Activated naive CD4-positive, alpha-beta T cell treated with anti-CD3 and anti-CD28 coated beads, Interleukin-2, amount 50 U/mL, for 16 hours (primary cell): ENCODE data around the gene MMP12.
"Not testable (repeated sequence)": the region's sequence is repeated elsewhere in the genome, so short reads cannot be mapped to it uniquely, and the experiment has no call there.

ENCODE experiments used
- DNase-seq: peaks from one replicate; pipeline ENCODE4 v3.0.0-alpha.2; 2020

The MMP12 gene

DNA sequence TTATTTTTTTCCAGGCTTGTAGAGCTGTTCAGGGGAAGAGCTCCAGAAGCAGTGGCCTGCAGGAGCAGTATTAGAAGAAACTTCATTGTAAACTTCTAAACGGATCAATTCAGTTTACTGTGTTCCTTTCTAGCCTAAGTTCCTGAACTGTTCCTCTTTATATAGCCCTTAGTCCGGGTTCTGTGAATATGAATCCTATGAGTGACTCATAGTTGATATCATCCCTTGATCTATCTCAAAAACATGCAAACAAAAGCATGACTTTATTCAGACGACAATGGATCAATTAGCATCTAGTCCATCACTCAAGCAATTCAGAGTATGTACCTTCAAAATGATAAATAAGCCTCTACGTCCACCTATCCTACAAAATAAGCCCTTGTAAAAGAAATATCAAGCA, at the start of gene MMP12:
MMP12 (minus strand) TSS at position 131 of the 400 bp plus-strand sequence; CDS start at position 86, 45 bp downstream.
- no peak for DNase-seq

DNA sequence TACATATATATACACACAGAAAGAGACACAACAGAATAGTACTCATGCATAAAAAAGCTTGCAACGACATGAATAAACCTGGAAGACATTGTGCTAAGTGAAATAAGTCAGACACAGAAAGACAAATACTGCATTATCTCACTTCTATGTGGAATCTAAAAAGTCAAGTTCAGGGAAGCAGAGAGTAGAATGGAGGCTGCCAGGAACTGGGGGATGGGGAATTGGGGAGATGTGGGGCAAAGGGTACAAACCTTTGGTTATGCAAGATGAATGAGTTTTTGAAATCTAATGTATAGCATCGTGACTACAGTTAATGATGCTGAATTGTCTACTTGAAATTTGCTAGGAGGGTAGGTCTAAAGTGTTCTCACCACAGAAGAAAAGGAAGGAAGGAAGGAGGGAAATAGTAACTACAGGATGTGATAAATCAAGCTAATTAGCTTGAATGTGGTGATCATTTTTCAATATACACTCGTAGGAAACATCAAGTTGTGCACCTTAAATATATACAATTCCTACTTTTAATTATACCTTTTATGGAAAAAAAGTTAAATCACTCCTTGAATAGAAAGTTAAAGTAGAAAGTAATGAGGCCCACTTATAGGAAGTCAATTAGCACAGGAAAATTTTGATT, 46.9 kb upstream of the MMP12 start:
- no peak for DNase-seq

DNA sequence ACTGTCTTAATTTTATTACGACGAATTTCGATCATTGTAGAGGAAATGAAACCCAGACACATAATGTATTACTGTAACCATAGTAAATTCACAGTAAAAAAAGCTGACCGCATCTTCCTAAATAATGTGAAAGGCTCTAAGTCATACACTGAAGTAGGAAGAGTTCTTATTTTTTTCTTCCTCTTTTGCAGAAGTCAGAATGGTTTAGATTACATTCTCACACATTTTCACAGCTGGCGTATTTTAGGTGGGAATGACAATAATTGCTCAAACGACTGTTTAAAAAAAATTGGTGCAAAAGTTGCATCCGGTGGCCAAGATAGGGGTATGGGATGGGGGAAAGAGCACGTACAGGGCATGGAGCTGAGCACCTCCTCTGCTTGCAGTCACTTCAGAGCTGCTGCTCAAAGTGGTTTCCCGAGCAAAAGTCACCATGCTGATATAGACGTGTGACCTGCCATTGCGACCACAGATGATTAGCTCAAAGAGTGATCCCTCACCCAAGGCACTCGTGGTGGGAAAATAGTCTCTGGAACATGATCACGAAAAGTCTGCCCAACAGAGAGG, 45.4 kb upstream of the MMP12 start:
- no peak for DNase-seq

DNA sequence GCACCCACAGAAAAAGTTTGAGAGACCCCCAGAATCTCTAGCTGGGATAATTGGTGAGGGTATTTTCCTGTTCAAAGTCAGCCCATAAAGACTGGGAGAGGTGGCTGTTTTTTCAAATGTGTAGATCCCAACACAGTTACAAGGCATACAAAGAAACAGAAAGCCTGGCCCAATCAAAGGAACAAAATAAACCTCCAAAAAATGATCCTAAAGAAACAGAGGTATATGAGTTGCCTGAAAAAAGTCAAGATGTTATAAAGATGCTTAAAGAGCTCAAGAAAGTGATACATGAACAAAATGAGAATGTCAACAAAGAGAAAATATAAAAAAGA, 40.2 kb upstream of the MMP12 start:
- DNase-seq, result no peak

DNA sequence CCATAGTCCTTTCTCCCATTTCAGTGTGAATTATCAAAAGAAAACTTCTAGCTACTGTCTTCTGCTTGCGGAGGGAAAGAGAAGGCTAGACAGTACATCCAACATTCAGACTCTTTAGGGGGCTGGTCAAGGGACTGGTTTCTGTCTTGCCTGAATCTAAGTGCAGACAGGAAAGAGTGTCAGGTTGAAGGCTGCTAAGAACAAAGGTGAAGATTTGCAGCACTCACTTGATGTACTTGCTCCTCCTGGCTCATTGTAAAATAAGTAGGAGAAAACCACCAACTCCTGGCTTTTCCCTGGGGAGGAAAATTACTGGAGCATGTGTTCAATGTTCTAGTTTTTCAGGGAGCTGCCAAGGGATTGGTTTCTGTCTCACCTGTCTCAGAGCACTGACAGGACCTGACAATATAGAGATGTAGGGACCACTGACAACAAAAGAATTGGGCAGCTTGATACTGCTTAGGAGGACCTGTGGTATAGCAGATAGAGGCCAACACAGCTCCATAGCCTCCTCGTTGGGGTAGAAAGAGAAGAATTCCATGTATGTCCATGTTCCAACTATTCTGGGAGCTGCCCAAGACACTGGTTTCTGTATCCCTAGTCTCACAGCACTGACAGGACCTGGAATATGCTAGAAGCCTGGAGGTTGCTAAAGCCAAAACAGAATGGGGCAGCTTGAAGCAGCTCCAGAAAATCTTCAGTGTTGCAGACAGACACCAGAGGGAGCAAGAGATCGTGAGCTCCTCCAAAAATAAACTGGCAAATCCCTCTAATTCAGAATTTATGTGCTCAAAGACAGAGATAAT, 39.7 kb upstream of the MMP12 start:
- DNase-seq, result no peak

DNA sequence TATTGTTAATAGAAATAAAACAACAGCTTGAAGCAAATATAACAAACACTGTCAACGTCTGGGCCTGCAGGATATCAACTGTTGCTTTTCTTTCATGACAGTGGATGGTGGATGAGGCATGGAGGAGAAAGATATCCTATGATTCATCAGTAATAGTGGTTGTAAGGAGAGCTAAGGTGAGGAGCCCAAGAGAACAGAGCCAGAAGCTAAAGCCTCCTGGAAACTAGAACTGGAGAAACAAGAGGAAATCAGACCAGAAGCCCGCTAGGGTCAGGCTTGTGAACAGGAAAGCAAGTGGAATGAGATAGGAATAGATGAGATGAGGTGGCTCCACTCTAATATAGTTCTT, 37.7 kb upstream of the MMP12 start:
- DNase-seq, result no peak

DNA sequence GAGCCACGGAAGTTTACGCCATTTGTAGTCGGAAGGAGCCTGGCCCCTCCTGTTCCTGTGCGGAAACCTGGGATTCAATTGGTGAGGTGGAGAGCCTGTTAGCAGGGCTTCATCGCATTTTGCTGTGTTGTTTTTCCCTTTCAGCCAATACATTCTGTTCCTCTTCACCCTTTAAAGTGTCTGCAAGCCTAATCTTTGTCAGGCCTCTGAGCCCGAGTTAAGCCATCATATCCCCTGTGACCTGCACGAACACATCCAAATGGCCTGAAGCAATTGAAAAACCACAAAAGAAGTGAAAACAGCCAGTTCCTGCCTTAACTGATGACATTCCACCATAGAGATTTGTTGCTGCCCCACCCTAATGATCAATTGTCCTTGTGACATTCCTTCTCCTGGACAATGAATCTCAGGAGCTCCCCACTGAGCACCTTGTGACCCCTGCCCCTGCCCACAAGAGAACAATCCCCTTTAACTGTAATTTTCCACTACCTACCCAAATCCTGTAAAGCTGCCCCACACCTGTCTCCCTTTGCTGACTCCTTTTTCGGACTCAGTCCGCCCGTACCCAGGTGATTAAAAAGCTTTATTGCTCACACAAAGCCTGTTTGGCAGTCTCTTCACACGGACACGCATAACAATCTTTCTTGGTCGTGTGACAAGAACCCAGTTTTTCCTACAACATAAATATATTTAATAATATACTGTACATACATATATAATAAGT, 37.1 kb upstream of the MMP12 start:
- no peak for DNase-seq

DNA sequence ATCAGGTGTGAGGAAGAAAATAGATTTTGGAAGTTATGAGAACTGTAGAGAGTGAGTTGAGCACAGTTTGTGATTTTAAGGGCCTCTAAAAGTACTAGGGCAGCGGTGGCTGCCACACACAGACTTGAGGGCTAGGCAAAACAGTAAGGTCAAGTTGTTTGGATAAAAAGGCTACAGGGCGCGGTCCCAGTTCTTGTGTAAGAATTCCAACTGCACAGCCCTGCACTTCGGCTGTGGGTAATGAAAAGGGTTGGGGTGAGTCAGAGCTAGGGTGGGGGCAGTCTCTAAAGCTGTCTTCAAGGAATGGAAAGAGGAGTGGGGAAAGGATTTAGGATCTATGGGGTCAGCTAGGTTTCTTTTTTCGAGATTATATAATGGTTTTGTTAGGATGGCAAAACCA, 31.1 kb upstream of the MMP12 start:
- DNase-seq, result not testable (repeated sequence)

DNA sequence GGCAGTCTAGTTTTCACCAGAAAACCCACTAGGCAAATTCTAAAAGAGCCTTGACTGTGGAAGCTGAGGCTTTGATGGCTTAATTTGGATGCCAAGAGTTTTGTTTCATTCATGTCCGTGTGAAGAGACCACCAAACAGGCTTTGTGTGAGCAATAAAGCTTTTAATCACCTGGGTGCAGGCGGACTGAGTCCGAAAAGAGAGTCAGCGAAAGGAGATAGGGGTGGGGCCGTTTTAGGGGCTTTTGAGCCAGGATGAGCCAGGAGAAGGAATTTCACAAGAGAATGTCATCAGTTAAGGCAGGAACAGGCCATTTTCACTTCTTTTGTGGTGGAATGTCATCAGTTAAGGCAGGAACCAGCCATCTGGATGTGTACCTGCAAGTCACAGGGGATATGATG, 29.1 kb upstream of the MMP12 start:
- DNase-seq, result not testable (repeated sequence)

DNA sequence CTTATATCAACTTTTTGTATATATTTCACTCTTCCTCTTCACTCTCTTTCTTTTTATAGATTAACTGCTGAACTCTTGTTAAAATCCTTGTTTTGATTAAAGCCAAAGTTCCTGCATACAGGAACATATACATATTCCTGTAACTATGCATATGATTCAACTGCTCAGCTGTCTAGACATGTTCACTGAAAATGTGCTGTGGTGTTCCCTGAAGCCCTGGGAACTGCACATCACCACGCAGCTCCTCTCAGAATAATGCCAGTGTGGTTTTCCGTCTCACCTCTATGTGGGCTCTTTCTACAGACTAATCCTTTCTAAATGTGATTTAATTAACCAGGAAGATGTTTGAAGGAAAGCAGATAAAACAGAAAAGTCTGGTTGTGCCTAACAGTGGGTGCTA, 25.6 kb upstream of the MMP12 start:
- no peak for DNase-seq

DNA sequence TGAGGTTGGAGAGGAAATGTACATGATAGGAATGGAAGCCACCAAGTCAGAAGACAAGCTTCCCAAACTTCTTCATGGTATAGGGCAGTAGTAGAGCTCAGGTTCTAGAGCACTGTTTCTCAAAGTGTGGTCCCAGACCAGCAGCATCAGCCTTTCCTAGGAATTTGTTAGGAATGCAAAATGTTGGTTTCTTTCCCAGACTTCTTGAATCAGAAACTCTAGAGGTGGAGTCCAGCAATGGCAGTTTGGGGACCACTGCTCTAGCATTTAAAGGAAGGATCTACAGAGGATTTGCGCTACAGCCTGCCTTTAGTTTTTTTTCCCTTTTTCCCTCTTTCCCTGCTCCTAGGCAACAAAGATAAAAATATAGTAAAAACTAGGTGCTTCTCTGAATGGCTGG, 17.0 kb upstream of the MMP12 start:
- no peak for DNase-seq

DNA sequence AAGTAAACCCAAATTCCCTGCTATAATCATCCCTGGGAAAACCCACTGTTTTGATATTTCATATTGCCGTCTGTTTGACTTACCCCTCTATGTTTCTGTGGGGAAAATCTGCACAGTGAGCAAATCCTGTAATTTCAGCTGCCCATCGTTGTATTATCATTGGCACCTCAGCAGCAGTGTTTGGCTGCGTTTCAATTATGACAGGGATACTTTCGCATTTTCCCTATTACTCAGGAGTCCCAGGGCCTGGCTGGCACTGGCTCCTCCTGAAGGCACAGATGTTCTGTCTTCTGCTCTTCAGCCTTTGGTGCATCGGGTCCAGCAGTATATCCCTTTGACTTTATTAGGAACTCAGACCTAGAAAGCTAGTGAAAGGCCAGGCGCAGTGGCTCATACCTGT, 12.2 kb upstream of the MMP12 start:
- DNase-seq, result no peak

DNA sequence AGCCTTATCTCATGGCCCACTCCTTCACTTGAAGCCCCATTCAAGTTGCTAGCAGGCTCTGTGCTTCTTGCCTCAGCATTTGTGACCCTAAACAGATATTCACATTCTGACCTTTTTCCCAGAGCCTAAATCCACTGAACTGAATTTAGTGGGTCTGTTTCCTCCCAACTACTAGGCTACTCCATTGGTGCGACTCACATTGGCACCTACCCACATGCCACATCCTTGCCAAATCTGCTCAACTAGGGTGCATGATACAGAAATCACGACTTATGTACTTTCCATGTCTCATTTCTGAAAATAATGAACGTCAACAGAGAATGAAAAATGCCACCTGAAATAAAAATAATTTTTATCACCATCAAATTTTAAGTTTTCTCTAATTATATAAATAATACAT, 8.4 kb upstream of the MMP12 start:
- no peak for DNase-seq

DNA sequence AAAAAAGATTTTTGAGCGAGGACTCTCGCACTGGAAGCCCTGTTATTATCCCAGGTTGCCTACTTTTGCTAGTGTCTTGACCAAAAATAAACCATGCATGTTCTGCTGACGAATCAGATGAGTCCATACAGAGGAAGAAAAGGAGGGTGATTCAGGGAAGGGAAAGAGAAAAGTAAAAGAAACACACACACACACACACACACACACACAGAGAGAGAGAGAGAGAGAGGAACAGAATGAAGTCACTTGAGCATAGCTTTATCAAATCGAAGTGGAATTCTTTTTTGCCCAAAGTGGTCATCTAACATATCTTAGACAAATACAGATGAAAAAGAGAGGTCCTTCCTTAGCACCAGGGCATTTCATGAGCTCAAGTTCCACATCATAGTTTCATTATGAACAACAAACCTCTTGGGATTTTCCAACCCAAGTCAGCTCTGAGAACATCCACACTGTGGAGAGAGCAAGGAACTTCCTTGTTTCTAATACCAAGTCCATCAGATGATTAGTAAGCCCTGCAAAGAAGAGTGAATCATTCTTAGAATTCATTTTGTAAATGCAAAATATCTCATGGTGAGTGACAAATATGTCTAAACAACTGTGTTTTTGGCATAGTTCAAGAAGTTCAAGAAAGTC, 7.7 kb upstream of the MMP12 start:
- DNase-seq, result no peak

DNA sequence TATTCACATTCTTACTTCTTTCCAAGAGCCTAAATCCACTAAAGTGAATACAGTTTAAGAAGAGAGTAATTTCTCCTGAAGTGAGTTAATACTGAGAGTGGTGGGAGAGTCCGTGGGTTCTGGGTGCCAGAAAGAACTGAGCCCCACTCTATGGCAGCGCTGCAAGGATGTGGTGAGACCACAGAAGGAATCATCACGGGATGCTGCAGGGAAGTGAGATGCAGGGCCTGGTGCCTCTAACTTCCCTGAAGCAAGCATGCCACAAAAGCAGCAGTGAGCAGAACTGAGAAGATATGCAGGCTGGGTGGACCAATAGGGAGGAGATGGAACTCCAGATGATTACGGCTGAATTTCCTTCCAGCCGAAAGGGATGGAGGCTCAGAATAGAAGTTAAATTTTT, 5.0 kb upstream of the MMP12 start:
- DNase-seq, result no peak

DNA sequence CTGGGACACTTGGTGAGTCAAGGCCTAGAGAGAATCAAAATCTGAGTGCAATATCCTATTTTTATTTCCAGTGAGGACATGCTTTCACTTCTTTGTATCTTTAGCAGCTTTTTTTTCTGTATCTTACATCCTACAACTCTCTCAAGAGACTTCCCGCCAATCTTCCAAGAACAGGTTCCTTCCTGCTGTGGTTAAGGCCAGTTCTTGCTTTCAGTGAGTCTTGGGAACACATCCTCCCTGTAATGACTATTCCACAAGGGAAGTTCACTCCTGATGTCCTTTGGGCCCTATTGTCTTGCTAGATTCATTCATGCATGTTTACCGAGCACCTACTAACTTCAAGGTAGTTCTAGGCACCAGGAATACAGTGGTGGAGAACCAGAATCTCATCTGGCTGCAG, 3.8 kb upstream of the MMP12 start:
- DNase-seq, result no peak

DNA sequence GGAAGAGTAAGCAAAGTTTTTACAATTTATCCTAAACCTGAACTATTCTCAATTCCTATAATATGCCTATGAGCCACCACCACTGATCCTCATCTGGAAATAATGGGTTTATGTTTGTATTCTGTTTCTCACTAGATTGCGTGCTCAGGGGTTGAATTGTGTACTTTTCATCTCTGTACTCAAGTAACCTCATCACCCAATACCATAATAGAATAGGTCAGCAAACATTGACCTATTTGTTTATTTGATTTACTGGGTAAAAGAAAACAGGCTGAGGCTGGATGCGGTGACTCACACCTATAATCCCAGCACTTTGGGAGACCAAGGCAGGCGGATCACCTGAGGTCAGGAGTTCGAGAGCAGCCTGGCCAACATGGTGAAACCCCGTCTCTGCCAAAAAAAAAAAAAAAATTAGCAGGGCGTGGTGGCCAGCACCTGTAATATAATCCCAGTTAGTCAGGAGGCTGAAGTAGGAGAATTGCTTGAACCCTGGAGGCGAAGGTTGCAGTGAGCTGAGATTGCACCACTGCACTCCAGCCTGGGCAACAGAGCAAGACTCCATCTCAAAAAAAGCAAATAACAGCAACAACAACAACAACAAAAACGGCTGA, 5.3 kb downstream of the MMP12 start:
- DNase-seq, result not testable (repeated sequence)

DNA sequence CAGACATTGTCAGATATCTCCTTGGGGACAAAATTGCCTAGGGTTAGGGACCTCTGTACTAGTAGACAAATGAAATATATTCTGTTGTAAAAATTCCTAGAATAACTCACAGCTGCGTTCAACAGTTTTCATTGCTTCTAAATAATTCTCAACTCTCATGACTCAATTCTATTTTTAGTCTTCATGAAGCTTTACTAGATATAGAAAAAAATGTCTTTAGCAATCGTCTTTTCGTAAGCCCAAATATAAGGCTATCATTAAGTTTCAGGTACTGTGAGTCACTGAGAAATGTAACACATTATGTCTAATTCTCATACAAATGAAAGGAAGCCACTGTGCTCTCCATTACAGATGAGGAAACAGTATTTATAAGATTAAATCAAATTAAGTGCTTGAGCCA, 6.4 kb downstream of the MMP12 start:
- no peak for DNase-seq

DNA sequence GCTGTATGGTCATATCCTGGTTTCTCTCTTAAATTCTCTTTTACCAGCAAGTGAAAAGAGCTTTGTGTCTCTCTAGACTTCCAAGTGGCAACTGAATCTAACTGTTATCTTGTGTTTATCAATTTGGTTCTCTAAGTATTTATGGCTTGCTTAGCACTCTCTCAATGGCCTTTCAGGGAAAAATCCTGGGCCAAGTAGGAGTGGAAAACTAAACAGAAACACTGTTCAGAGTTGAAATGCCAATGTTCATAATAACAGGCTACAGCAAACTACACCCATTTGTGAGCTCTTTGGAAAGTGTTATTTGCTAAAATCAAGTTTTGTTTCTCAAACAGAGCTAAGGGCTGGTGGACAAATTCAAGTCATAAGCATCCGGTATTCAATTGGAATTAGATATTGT, 10.1 kb downstream of the MMP12 start:
- no peak for DNase-seq

DNA sequence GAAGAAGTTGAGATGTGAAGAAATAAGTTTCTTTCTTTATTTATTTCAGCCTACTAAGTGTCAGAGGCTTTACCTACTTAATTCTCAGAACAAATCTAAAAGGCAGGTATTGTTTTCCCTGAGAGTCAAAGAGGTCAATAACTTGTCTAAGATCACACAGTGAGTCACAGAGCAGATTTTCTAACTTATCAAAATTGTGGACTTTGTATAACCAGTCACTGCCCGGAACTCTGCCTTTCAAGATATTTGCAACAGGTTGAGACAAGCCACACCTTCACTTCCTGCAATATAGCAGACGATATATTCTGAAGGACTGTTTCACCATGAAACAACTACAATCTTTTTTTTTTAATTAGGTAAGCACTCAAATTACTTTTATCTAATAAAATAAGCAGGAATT, 20.8 kb downstream of the MMP12 start:
- DNase-seq, result no peak

DNA sequence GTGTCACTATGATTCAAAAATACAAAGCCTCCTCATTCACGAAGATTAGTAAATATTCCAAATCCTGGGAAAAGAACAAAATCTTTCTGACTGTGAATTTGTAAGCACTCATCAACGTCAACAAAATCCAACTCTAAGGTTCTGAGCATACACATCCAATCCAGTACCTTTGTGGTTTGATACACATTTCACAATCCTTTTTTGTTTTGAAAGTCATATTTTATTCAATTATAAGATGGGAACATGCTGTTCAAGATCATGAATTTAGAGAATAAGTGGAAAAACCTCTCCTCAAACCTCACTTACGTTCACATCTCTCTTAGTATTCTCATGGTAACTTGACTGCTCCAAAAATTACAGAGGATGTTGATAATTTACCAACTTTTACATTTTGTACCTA, 21.7 kb downstream of the MMP12 start:
- DNase-seq, result no peak

DNA sequence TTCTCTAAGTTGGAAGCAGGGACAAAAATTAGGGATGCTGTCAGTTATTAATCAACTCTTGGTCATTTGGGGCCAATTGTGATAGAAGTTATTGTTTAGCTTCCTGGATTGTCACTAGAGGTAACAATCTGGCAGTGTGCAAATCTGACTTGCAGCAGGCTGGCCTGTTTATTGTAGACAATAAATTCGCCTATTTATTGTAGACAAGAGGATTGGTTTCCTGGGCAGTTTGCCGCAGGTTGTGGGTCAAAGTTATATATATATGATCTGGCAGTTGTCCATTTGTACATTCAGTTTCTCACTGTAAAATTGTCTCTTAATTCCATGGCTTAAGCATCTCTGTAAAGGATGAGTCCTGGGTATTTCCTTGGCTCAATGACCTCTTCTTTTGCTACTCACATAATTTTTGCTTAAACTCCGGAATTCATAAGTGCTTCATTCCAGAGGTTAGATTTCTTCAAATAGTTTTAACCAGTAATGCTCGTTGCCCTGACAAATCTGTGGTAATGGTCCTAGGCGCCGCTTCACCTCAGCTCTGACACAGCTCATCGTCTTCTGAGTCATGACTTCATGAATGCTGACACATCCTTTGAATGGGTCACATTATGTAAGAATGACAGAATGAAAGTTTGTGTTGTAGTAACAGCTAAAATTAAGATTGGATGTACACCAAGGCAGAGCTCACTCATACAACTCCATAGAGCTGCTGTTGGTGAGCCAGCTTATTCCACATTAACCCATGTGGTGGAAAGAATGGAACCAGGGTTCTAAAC, 23.6 kb downstream of the MMP12 start:
- no peak for DNase-seq
